Measurements from ENCODE around the gene NUAK2.

- no peak for TF ChIP-seq ZNF70 (CRISPR knock-in tag; IDR thresholded peaks at IDR 0.05)
- no peak for TF ChIP-seq CSRNP3 (CRISPR knock-in tag; IDR thresholded peaks at IDR 0.05)
- no peak for TF ChIP-seq PATZ1 (CRISPR knock-in tag; IDR thresholded peaks at IDR 0.05; ENCODE audit: borderline replicate concordance)
- TF ChIP-seq GLIS3 (CRISPR knock-in tag; IDR thresholded peaks at IDR 0.05): no peak
- TF ChIP-seq ZNF8 (CRISPR knock-in tag; IDR thresholded peaks at IDR 0.05): no peak; the same call in 1 of the 2 replicates
- no peak for TF ChIP-seq ISL1 (CRISPR knock-in tag; IDR thresholded peaks at IDR 0.05)
- no peak for TF ChIP-seq CREB5 (CRISPR knock-in tag; IDR thresholded peaks at IDR 0.05; ENCODE audit: low read depth)
- no peak for TF ChIP-seq ESRRG (CRISPR knock-in tag; IDR thresholded peaks at IDR 0.05)
- no peak for TF ChIP-seq CSDC2 (CRISPR knock-in tag; IDR thresholded peaks at IDR 0.05)
- no peak for TF ChIP-seq ARNTL (CRISPR knock-in tag; IDR thresholded peaks at IDR 0.05; ENCODE audit: borderline replicate concordance, low read depth)
- no peak for TF ChIP-seq BACH2 (CRISPR knock-in tag; IDR thresholded peaks at IDR 0.05; ENCODE audit: borderline replicate concordance)
Observed at GRCh38 chr1:205343431-205344065, 22.0 kb upstream of the NUAK2 start.

All from SK-N-SH treated with all-trans-retinoic acid at 6 μM for 48 hours (cell line).